Activated CD4-positive, alpha-beta T cell treated with anti-CD3 and anti-CD28 coated beads, Interleukin-2, amount 50 U/mL, for 1 hour (primary cell): ENCODE data around the gene TMF1.

Experiments
- DNase-seq: peaks from one replicate; pipeline ENCODE4 v3.0.0-alpha.2; 2020

TMF1 gene

DNA sequence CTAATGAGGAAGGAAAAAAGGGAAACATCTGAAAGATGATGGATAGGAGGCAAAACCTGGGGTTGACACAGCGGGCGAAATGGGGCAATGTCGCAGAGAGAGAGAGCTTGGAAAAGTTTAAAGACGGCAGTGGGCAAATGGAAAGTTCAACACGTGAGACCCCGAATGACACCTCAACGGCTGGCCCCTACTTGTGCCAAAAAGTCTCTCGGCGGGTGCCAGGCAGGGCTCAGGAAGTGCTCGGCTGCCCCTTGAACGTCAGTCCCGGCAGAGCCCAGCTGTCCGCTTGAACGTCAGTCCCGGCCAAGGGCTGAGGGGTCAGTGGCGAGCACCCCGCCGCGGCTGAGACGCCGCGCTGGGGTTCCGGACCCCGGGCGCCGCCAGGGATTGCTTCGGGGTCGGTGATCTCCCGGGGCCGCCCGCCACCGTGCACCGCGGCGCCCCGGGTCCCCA, 39.3 kb downstream of the TMF1 start:
- DNase-seq = no peak

DNA sequence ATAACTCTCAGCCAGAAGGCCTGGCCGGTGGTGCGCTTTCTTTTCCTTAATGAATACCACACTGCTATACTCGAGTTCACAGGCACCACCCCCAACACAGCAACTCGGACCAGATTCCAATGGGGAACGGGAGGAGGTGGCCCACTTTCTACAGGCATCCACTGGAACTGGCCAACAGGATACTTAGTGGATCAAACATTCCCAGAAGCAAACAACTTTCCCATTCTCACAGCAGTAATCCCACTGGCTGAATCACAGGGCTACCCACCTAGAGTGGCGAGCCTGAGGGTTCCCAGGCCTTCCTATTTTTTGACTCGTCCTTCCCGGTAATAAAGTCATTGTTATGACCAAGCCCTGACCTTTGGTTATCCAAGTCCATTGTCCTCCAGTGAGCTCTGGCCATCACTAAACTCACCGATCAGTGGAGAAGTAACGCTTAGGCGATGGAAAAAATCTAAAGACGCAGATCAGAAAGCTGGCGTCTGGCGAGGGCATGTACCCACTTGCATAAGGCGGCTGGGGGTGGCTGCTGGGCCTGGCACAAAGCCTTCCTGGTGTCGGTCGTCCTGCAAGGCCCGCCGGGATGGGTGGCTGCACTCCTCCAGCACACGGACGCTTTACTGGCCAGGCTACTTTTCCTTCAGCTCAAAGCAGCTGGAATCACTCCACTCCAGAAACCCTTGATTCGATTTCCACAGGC, 39.9 kb downstream of the TMF1 start:
- DNase-seq = no peak

DNA sequence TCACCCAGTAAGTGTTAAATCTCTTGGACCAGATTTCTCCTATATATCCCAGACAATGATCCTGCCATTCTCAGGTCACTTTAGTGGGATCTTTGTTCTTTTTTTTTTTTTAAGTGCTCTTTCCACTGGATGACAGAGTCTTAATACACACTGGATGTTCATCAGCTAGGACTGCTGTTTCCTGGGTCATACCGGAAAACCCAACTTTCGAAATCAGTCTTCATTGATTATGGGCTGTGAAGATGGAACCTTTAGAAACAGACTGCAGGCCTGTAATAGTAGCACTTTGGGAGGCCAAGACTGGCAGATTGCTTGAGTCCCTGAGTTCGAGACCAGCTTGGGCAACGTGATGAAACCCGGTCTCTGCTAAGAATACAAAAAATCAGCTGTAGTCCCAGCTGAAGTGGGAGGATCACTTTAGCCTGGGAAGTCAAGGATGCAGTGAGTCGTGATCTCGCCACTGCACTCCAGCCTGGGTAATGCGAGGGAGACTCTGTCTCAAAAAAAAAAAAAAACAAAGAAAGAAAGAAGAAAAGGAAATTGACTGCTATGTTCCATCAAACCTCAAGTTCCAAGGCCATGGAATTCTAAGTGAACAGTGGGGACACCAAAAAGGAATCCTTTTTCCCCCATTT, 40.9 kb downstream of the TMF1 start:
- DNase-seq = no peak

DNA sequence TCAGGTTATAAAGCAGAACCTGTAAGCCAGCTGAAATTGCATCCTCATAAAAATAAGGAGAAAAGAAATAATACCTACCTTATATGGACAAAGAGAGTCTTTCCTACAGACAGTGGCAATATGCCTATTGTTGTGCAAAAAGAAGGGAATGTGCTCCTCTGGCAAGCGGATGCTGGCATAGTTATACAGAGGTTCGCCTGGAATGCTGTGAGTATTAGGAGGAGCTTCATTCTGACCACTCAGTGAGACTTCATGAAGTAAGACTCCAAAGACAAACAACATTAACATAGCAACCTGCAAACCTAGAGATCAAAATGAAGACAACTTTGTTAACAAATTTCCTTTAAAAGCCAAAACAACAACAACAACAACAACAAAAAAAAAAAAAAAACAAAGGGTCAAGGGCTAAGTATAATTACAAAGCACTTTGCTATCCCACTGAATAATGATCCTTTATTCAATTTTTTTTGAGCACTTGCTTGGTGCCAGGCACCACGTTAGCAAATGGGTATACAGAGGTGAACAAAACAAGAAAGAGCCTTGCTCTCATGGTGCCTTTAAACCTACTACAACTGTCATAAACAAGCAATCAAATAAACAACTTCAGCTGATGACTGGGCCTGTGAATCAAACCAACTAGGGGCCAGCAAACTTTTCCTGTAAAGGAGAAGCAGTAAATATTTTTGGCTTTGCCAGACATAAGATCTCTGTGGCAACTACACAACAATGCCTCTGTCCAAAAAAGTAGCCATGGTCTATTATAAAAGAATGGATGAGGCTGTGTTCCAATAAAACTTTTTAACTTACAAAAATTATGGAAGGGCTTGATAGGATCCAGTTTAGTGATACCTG, 42.3 kb downstream of the TMF1 start:
- no peak for DNase-seq

DNA sequence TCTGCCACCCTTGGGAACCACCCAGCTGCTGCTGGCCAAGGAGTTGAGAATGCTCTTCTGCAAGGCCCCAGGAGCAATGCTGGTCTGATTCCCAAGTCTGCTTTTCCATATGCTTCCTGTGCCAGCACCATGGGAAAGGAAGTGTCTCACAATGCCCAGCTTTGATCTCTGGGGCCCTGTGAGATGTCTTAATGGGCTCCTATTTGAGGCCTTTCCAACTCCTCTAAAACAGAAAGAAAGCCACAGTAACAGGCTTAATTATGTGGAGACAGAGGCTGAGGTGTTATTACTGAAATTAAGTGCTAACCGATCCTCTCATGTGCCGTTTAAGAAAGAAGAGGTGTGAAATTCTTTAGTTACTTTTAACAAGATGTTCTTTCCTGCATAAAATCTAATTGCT, 43.2 kb downstream of the TMF1 start:
- DNase-seq = no peak

DNA sequence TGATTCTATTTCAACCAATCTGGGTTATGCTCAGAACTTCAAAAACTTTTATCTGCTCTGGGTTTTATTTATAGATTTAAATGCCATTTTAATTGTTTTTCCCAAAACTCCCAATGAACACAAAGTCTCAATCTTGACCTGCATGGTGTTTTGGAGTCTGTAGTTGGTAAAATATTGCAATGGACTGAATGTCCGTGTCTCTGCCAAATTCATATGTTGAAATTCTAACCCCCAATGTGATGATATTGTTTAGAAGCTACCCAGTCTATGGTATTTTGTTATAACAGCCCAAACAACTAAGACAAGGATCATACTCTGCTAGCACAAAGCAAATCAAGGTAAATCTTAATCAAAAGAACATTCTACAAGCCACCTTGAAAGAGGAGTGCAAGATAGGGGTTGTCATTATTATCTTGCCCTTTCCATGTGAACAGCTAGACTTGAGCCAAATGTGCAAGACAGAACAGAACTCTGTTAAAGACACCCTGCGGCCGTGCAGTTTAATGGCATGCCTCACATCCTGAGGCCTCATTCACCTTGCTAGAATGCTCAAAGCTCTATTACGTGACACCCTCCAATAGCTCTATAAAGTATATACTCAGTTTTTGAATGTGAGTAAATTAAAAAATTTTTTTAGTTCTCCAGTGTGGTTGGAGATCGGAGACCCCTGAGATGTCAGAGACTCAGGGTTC, 46.2 kb downstream of the TMF1 start:
- DNase-seq = no peak

DNA sequence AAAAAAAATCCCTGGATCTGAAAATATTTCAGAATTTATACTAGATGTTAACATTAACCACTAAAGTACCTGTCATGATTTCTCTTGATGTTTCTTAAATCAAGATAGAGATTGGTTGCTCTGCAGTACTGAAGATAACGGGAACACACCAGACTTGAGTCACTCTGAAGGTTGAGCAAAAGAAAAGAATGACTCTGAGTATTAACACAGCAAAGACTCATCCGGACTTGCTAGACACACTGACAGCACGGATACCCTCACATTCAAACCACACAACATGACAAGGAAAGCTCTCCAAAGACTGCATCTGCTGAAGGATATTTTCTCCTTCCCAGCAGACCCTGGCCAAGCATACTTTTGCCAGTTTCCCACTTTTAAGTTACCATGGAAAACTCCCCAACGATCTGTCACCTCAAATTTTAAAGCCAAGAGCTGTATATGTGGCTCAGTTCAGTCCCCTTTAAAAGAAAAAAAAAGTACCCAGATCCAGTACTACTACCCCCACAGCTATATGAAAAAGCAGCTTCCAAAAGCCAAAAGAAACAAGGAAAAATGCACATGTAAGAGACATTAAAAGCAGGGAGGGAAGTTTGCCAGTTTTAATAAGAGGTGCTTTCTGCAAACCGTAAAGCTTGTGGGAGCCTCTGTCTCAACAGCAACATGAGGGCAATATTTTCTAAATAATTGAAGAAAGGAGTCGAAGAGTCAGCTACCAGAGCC, 46.9 kb downstream of the TMF1 start:
- DNase-seq = no peak

DNA sequence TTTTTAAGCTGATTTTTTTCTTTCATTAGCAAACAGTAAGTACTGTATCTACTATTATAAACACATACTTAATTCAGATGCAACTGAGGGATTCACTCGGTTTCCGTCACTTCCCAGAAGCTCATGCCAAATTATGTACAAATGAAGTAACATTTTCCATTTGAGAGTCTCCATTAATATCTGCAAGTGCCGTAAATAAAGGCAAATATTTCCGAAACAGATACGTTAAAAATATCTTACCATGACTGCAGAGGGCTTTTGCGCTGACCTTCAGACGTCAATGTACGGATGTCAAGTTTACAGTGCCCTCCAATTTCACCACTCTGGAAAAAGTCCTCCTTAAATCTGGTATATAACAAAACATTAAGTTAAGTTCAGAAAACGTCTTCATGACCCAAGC, 48.0 kb downstream of the TMF1 start:
- no peak for DNase-seq

DNA sequence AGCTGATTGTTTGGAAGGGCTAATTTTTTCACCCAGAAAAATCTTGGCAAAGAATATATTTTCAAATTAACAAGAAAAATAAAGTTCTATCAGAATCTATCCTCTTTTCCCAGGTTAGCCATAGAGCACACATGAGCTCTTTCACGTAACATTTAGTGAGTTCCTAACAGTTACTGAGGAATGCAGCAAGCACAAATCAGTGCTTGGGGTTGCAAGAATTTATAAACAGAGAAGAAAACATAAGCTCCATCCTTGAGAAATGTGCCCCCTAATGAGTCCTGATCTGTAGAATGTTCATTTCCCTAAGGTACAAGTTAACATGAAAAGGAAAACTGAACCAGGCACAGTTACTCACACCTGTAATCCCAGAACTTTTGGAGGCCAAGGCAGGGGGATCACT, 52.5 kb downstream of the TMF1 start:
- DNase-seq = no peak

DNA sequence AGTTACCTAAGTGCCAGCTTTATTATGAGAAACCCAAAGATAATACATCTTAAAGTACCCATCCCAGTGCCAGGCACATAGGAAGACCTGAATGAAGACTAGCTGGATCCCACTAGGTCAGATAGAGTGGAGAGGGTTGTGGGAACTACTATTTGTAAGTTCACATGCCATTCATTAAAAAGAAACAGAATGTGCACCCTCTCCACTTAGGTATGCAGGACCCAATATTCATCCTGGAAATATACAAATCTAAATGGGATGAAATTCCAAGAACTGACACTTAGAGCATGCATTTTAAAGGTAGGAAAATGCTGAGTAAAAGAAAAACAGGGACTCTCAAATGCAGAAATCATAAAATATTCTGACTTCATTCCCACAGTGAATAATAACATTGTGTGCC, 53.0 kb downstream of the TMF1 start:
- no peak for DNase-seq

DNA sequence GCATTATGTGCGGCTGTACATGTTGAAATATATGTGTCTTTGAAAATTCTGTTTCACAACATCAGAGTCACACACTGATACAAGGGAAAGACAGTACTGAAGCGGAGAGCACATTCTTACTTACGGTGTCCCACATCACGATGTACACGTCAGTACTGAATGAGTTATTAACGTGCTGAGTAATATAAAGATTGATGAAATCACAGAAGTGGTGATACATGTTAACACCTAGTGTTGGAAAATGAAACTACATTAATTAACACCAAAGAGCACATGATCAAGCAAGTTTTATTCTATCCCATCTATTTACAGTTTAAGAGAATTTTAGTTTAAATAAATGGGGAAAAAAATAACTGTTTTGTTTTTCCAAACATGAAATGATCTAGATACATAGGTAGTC, 54.2 kb downstream of the TMF1 start:
- DNase-seq = no peak

DNA sequence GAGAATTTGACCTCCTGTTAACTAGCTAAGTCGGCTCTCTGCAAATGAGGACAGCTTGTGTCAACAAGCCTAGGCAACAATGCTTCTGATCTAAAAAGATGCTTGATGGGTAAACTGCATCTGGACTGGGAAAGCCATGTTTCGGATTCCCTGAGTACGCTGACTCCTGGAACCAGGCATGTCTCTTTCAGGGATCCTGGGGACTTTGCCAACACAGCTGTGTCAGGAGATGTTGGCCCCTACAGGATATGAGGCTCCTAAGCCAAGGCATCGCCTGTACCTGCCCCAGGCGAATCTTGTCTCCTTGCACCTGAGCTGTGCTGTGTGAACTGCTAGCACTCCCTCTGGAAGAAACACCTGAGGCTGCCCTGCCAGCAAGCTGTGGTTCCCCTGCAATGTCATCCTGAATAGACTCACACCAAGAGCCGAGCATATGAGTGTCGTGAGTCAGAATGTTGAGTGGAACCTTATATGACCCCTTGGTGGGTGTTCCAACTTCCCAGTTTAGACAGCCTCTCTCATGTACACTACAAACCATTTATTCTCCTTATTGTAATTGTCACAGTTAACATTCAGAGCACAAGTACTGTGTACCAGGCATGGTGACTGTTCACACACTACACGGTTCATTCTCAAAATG, 55.7 kb downstream of the TMF1 start:
- no peak for DNase-seq

DNA sequence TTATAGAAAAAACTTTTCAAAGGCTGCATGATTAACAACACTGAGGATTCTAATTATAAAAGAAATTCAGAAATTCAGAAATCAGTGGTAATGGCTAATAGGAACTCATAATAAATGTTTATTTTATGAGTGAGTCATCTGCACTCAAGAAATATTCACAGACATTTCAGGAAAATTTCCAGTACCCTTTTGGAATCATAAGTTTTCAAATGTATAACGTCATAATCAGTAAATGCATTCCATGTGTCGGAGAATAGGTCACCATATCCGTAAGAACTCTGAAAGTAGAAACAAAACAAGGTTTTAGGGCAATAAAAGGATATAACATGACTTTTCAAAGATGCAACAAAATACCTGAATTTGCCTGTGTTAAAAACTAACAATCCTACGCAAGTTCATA, 63.4 kb downstream of the TMF1 start:
- DNase-seq = no peak

DNA sequence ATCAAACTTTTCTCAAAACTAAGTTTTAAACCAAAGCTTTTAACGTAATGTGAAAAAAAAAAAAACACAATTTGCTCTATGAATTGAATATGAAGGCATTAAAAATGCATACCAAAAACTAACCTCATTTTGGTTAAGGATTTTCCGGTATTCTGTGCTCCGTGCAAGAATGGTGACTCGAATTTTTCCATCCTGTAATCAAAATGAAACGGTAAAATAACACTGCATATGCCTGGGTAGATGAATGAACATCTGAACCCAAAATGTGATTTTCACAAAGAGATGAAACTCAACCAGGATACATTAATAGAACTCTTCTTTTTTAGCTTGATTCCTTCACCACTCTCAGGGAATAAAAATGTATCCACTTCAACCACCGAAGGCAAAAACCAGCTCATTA, 64.8 kb downstream of the TMF1 start:
- DNase-seq = no peak

DNA sequence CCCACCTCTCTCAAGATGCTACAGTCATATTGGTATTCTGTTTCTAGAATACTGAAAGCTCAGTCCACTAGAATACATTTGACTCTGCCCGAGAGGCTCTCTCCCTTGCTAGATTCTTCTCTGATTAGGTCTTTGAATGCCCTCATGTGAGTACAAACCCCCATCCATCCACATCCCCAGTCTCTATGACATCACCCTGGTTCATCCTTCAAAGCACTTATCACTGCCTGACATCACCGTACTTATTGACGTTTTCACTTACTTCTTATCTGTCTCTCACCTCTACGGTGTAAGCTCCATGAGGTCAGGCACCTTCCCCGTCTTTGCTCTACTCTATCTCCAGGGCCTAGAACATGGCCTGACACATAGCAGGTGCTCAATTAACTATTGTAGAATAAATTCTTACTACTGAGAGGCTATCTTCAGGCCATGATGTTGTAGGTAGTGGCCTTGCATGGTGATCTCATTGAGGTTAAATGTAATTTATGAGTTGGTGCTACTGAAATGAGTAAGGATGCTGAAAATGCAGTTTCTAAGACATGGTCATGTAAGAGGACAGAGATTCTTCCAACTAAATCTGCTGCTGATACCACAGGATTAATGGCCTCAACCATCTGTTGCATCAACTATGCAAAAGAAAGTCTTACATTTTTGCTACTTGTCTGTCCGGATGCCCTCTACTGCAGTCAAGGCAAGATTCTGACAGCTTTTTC, 65.5 kb downstream of the TMF1 start:
- no peak for DNase-seq

DNA sequence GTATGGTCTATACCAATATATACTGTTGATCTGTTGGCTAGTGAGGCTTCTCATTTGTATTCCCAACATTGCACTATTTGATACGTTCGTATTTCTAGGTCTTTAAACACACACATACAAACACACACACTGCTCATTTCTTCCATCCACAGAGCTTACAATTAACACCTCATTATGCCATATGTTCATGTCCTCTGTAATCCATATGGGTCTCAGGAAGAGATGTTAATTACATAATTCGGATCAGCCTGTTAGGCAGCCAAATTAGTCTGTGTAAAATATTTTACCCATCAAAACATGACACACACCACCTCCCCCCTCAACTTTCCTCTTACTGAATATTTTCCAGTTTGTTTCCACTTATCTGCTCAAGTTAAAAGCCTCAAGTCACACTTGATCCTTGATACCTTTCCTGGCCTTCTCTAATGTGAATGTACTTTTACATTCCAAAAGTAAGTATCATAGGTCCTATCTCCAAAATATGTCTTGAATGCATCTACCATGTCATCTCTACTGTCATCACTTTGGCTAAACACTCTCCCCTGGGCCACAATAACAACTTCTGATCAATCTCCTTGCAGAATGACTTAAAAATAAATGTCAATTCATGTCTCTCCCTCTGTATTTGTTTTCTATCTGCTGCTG, 66.9 kb downstream of the TMF1 start:
- DNase-seq = no peak

DNA sequence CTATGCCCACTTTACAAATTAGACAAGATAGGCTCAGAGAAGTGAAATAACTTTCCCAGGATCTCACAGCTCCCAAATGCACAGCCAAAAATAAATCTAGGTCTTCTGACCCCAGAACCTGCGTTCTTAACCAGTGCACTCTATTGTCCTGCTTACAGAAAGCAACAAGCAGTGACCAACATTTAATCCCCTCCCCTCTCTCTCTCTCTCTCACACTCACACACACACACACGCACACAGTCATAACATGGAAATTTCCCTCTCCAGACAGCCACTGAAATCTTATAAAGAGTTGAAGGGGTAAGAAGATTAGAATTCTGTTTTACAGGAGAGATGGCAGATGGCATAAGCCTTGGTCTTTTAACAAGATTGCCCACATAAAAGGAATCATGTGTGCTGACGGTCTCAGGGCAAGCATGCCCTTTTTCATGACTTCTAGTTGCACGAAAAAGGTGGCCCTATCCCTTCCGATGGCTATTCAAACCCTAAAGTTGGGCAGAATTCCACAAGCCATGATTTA, 68.1 kb downstream of the TMF1 start:
- DNase-seq = no peak

DNA sequence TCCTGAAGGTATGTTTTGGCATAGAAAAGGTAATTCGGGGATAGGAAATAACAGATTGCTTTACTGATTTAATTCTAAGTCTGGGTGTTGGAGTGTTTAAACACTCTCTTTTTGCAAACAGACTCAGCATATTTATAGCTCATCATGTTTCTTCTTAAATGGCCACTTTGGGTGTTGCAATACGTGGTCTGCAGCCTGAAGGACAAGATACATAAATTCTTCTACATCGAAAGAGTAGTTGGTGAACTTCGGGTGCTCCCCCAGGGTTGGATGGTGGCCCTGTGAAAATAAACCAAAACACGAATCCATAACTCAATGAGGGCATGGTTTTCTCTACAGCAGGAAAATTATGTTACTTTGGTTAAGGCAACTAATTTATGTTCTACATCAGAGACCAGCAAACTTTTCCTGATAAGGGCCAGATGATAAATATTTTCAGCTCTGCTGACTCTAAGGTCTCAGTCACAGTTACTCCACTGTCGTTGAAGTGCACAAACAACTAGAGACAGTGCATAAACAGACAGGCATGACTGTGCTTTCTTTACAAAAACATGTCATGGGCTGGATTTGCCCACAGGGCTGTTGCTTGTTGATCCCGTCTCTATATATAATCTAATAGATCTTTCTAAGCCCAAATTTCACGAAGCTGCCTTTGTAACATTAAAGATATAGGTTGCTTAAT, 74.5 kb downstream of the TMF1 start:
- no peak for DNase-seq

DNA sequence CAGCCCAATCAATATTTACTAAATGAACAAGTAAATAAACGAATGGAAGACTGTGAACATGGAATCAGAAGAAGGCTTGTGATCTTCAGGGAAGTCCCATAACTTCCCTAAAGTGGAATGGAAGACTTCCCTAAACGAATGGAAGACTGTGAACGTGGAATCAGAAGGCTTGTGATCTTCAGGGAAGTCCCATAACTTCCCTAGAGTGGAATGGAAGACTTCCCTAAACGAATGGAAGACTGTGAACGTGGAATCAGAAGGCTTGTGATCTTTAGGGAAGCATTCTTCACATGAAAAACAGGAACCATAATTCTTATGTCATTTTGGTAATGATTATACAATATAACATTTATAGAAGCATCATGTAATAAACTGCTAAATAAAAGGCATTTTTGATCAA, 77.4 kb downstream of the TMF1 start:
- DNase-seq = no peak

DNA sequence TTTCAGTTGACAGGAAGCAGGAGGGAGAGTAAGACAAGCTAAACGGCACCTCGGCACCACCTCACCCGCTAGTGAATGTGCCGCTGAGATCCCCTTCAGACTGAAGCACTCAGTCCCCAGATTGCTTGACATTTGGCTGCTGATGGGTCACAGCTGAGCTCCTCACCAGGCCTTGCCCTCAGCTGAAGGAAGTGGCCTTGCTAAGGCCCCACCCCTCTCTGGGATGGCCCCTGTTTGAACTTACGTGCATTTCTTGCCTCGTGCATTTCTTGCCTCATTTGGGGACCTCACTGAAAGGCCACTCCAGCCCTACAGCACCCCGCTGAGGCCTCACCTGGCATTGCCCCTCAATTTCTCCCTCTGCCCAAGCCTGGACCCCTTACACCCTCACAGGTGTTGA, 78.5 kb downstream of the TMF1 start:
- no peak for DNase-seq
